Non-pigmented ciliary epithelial cell (primary cell): Measurements from ENCODE around the gene ZNF254.
A peak's percentile ranks its signal among the peaks of the same experiment; 100 is the strongest.
"Not testable (repeated sequence)": the region's sequence is repeated elsewhere in the genome, so short reads cannot be mapped to it uniquely, and the experiment has no call there.

Experiments
- DNase-seq: peaks from one replicate; pipeline ENCODE4 v3.0.0-alpha.2; 2010; ENCODE audit warnings: low read depth

ZNF254 gene

GRCh38 chr19:24086974-24087595, at the start of gene ZNF254:
Gene ZNF254, plus strand, starts transcription at chr19:24087187. Its CDS starts 121 bp downstream, at chr19:24087308.
- DNase-seq = peak; percentile 92

DNA sequence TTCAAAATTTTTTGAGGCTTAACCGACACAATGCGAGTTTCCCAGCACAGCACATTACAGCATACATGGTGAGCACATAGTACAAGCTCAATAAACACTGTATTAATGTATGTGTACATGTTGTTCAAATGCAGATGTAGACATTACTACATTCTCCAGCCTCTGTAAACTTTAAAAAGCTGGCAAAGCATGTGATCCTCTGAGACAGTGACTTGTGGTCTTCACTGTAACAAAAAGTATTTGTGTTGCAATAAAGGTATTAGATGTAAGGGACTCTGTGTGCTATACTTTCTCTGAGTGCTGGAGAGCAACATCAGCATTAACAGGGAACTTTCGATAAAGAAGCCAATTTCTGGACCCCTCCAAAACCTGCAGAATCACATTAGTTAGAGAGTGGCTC, 46.4 kb upstream of the ZNF254 start:
- DNase-seq = no peak

- not testable (repeated sequence) for DNase-seq
Measured at GRCh38 chr19:24041326-24041725, 45.7 kb upstream of the ZNF254 start.

DNA sequence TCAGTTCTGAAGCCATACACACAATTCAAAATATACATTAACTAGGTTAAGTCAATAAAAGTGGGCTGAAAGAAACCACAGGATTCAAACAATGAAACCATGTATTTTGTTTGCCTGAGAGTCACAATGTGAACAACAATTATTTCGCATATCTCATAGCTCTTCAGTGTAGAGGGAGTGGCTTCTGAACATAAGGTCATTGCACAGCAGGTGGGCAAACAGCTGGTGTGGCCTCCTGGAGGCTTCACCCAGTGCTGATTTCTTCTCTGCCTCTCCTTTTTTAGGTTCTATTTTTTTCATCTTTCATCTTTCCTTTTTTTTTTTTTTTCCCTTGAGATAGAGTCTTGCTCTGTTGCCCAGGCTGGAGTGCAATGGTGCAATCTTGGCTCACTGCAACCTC, 40.4 kb upstream of the ZNF254 start:
- DNase-seq = no peak

- no peak for DNase-seq
Measured at GRCh38 chr19:24048261-24048660, 38.7 kb upstream of the ZNF254 start.

DNA sequence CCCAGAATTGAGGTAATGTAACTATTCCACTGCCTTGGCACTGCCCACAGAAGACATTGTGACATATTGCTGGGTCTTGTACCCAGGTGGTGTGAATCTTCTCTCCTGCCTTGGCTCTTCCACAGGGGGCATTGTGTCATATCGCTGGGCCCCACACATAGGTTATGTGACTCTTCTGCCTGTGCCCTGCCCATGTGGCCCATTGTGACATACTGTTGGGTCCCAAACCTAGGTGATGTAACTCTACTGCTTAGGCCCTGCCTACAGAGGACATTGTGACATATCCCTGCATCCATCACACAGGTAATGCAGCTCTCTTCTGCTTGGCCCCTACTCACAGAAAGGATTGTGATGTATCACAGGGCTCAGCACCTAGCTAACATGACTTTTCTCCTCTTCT, 37.5 kb upstream of the ZNF254 start:
- no peak for DNase-seq

DNA sequence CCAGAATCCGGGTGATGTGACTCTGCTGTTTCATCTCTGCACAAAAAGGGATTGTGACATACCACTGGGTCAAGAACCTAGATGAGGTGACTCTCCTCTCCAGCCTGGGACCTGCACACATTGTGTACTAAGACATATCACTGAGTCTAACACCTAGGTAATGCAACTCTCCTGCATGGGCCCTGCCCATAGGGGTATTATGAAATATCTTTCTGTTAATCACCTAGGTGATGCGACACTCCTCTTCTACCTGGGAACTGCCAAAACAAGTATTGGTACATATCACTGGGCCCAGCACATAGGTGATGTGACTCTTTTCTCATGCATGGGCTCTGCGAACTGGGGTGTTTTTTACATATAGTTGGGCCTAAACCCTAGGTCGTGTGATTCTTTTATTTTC, 35.5 kb upstream of the ZNF254 start:
- no peak for DNase-seq

DNA sequence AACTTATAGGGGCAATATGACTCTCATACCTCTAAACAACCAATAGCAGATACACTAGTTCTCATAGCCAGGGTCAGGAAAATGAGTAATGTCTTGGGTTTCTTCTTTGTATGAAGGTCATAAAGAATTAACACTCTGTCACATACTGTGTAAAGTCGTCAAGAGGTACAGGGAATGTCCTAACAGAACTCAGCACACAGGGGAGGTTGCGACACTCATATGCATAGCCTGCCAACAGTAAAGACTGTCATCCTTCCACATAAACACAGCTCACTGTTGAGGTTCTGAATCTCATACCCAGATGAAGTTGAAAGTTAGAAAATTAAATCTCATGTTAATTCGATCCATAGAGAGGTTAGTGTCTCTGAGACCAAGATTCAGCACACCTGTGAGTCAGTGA, 34.2 kb upstream of the ZNF254 start:
- DNase-seq = no peak

DNA sequence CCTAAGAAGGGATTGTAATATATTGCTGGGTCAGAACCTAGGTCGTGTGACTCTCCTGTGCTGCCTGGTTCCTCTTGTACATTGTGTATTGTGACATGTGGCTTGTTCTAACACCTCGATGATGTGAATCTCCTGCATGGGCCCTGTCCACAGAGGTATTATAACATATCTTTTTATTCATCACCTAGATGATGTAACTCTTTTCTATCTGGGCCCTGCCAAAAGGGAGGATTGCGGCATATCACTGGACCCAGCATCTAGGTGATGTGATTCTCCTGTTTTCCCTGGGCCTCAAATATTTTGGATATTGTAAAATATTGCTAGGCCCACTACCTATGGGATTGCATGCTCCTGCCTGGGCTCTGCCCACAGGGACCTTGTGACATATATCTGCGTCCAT, 33.4 kb upstream of the ZNF254 start:
- DNase-seq = no peak

GRCh38 chr19:24054044-24054935, 32.7 kb upstream of the ZNF254 start:
- DNase-seq = peak; percentile 72

DNA sequence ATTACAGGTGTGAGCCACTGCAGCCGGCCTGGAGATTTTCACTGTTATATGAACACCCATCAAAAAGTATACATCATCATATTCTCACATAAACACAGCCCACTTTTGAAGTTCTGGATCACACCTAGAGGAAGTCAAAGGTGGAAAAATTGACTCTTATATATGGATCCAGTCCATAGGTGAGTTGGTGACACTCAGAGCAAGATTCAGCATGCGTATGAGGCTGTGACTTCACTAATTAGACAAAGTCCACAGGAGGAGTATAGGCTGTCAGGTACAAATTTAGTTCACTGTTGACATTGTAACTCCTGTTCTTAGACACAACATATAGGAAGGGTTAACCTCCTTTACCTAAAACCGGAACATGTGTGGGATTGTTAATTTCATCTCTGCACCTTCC, 31.4 kb upstream of the ZNF254 start:
- no peak for DNase-seq

DNA sequence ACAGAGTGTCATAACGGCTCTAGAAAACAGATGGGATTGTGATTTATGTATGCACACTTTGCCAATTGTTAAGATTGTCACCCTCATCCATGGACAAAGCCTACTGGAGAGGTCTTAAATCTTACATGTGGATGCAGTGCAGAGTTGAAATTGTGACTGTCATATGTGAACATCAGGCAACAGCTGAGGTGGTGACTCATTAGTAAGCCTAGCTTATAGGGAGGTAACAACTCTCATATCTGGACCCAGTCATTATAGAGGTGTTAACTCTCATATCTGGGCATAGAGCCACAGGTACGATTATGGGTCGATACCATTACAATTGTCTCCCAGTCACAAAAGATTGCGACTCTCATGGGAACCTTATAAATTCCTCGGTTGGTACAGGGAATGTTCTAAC, 29.8 kb upstream of the ZNF254 start:
- no peak for DNase-seq

DNA sequence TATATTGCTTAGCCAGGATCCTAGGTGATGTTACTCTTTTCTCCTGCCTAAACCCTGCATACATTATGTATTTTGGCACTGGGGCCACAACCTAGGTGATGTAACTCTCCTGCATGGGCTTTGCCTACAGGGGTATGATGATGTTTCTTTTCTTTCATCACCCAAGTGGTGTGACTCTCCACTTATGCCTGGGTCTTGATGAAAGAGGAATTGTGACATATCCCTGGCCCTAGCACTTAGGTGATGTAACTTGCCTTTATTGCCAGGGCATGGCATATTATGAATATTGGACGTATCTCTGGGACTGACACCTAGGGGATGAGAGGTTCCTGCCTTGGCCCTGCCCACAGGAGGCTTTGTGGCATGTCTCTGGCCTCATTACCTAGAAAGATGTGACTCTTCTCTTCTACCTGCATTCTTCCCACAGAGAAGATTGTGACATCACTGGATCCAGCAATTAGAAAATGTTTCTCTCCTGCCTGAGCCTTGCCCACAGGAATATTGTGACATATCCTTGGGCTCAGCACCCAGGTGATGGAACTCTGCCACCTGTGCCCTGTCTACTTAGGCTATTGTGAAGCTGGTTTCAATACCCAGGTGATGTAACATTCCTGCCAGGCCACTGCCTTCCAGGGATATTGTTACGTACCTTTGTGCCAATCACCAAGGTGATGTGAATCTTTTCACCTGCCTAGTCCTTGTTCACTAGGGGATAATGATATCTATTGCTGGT, 27.3 kb upstream of the ZNF254 start:
- DNase-seq = no peak

DNA sequence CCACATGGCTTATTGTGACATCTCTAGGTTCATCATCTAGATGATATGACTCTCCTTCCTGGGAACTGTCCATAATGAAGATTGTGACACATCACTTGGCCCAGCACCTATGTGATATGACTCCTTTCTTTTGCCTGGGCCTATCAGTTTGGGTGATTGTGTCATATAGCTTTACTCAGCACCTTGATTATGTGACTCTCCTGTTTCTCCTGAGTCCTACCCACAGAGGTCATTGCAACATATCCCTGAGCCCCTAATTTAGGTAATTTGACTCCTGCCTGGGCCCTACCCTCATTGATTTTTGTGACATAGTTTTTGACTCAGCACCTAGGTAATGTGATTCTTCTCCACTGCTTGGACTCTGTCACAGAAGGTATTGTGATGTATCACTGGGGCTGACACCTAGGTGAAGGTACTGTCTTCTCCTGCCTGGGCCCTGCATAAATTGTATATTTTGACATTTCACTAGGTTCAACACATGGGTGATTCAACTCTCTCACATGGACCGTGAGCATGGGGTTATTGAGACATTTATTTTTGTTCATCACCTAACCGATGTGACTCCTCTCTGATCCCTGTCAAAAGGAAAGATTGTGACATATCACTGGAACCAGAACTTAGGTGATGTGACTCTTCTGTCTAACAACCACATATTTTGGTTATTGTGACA, 26.2 kb upstream of the ZNF254 start:
- DNase-seq = no peak

- no peak for DNase-seq
Measured at GRCh38 chr19:24062190-24062589, 24.8 kb upstream of the ZNF254 start.

- DNase-seq = no peak
Measured at GRCh38 chr19:24063295-24063694, 23.7 kb upstream of the ZNF254 start.

DNA sequence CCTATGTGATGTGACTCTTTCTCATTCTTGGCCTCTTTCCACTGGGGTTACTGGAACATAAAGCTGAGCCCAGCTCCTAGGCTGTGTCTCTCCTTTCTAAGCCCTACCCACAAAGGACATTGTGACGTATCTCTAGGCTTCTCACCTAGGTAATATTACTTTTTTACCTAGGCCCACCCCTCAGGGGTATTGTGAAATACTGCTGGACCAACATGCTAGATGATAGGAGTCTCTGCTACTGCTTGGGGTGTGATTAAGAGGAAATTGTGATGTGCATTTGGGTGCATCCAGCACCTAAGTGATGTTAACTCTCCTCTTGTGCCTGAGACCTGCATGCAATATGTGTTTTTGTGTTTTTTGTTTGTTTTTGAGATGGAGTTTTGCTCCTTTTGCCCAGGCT, 22.8 kb upstream of the ZNF254 start:
- DNase-seq = no peak

DNA sequence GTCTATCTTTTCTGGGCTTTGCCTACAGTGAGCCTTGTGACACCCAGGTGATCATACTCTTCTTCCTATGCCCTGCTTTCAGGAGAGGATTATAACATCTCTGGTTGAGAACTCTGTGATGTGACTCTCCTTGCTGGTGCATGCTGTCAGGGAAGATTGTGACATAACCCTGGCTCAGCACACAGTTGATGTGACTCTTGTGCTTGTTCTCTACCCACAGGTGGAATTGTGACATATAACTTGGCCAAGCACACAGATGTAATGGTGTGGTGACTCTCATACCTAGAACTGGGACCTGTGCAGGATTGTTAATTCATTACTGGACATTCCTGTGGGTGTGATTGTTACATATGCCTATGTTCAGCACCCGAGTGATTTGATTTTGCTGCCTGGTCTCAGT, 21.7 kb upstream of the ZNF254 start:
- DNase-seq = no peak

GRCh38 chr19:24065865-24066604, 21.0 kb upstream of the ZNF254 start:
- no peak for DNase-seq

- DNase-seq = no peak
Measured at GRCh38 chr19:24069905-24070657, 16.9 kb upstream of the ZNF254 start.

GRCh38 chr19:24071078-24071477, 15.9 kb upstream of the ZNF254 start:
- DNase-seq = no peak
